Left ventricle myocardium inferior (tissue), 1 donor: ENCODE results near the gene CDC42SE2. TPM values are rescaled to one million over a fixed set of nuclear protein-coding genes. Genes with fewer than 3 reads are reported as not detected.

Experiments
- DNase-seq: peaks from one replicate; pipeline ENCODE4 v3.0.0-alpha.2; 2020
- H3K27ac ChIP-seq: fragments of 200-600 bp; replicated peaks from 2 replicates; pipeline ENCODE4 v1.8.0; 2021
- H3K27me3 ChIP-seq: fragments of 200-600 bp; 2 replicates; pipeline ENCODE4 v1.8.0; 2021; ENCODE audit warnings: low read depth
- H3K36me3 ChIP-seq: fragments of 200-600 bp; 2 replicates; pipeline ENCODE4 v1.8.0; 2021
- H3K4me1 ChIP-seq: fragments of 200-600 bp; 2 replicates; pipeline ENCODE4 v1.8.0; 2021
- H3K4me3 ChIP-seq: fragments of 200-600 bp; 2 replicates; pipeline ENCODE4 v1.8.0; 2021; ENCODE audit warnings: mild to moderate bottlenecking, moderate library complexity
- H3K9me3 ChIP-seq: fragments of 200-600 bp; replicated peaks from 2 replicates; pipeline ENCODE4 v1.8.0; 2021
- CTCF ChIP-seq: fragments of 200-600 bp; IDR thresholded peaks from 2 replicates; pipeline ENCODE4 v1.8.0; 2021; ENCODE audit warnings: antibody characterized with exemption, mild to moderate bottlenecking, borderline replicate concordance
- intact Hi-C: fragments of 100-400 bp; cut with micrococcal nuclease; formaldehyde crosslinking; loops from one replicate; pipeline ENCODE4 v1.11.0; 2022
- total RNA-seq: library from RNA; stranded (reverse); fragmentation: NEBNext Ultra II Directional; extraction: Animal tissue kit (Norgen Biotek cat#: 25700); gene quantifications from one replicate; pipeline ENCODE4 v1.2.1, GENCODE V29; 2021
- donor health status: DM: no; HTN: yes; CAD: no; lungs with severe emphysema.

Gene CDC42SE2
- total RNA-seq, 1 donor from 2014 or later = 10.3 TPM

- Histone ChIP-seq H3K27ac (no peak overlapping the region), H3K27me3 (no peaks in the 10 kb centered on the region), H3K4me3 (no peak overlapping the region), H3K4me1 (no peaks in the 10 kb centered on the region), H3K9me3 (no peaks in the 10 kb centered on the region), H3K36me3 (no peaks in the 10 kb centered on the region)
- no peak for DNase-seq
- no peak for TF ChIP-seq CTCF
- intact Hi-C loops = no loop called here
These were observed 105.7 kb downstream of the CDC42SE2 start for GRCh38 chr5:131369558-131369957.

- intact Hi-C loops = no loop called here
These were observed 108.0 kb downstream of the CDC42SE2 start for GRCh38 chr5:131371835-131372234.

GRCh38 chr5:131373265-131373664 is 109.4 kb downstream of the CDC42SE2 start:
- DNase-seq = no peak
- Histone ChIP-seq H3K27ac (no peak overlapping the region), H3K36me3 (no peaks in the 10 kb centered on the region), H3K4me1 (peaks cover 10% of the 10 kb centered on the region), H3K9me3 (no peaks in the 10 kb centered on the region), H3K27me3 (no peaks in the 10 kb centered on the region), H3K4me3 (no peak overlapping the region)
- no peak for TF ChIP-seq CTCF
- intact Hi-C loops = no loop called here

More at GRCh38 chr5:131371835-131372234, 108.0 kb downstream of the CDC42SE2 start:
- Histone ChIP-seq H3K4me1 (no peaks in the 10 kb centered on the region), H3K36me3 (no peaks in the 10 kb centered on the region), H3K4me3 (no peak overlapping the region), H3K9me3 (no peaks in the 10 kb centered on the region), H3K27ac (no peak overlapping the region), H3K27me3 (no peaks in the 10 kb centered on the region)
- no peak for TF ChIP-seq CTCF
- DNase-seq = no peak

- intact Hi-C loops = no loop called here
- H3K4me3 ChIP-seq = no peak overlapping the region
- no peaks in the 10 kb centered on the region for H3K27me3 ChIP-seq
- no peak for DNase-seq
- H3K27ac ChIP-seq = no peak overlapping the region
- no peaks in the 10 kb centered on the region for H3K9me3 ChIP-seq
- TF ChIP-seq CTCF = no peak
- H3K4me1 ChIP-seq = peaks cover 31% of the 10 kb centered on the region
- no peaks in the 10 kb centered on the region for H3K36me3 ChIP-seq
These were observed 111.5 kb downstream of the CDC42SE2 start for GRCh38 chr5:131375351-131375750.

- Histone ChIP-seq H3K36me3 (no peaks in the 10 kb centered on the region), H3K27ac (no peak overlapping the region), H3K9me3 (no peaks in the 10 kb centered on the region), H3K4me3 (no peak overlapping the region), H3K4me1 (peaks cover 45% of the 10 kb centered on the region), H3K27me3 (no peaks in the 10 kb centered on the region)
- TF ChIP-seq CTCF = no peak
- intact Hi-C loops = no loop called here
- no peak for DNase-seq
These were observed 113.5 kb downstream of the CDC42SE2 start for GRCh38 chr5:131377346-131377745.
